ENCODE results near the gene SARS1. TPM values are rescaled to one million over a fixed set of nuclear protein-coding genes. Genes with fewer than 3 reads are reported as not detected.

The SARS1 gene
- total RNA-seq, 1 donor from 2014 or later: 118 TPM

DNA sequence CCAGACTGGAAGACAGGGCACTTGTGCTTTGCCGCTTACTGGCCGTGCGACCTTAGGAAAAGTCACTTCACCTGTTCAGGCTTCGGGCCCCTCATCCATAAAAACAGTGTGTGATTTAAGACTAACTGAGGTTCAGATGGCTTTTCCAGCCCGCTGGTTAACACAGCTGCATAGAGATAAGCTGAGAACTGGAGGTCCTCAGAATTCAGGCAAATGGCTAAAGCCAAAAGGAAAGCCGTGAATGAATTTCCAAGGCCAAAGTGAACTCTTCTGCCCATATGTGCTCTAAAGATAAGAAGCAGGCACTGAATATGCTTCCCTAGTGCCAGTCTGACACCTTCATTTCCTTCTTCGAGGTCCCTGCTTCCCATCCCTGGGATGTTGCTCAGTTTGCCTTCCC is 23.5 kb upstream of the SARS1 start:
- Histone ChIP-seq H3K9me3 (ENCODE audit: low read depth) (no peaks in the 10 kb centered on the region), H4K20me1 (ENCODE audit: low read depth) (no peaks in the 10 kb centered on the region), H3K4me1 (peaks cover 6% of the 10 kb centered on the region), H3K9ac (no peak overlapping the region), H3K27ac (no peak overlapping the region), H3K27me3 (no peaks in the 10 kb centered on the region), H3F3A (ENCODE audit: low read depth) (no peaks in the 10 kb centered on the region), H3K4me3 (no peak overlapping the region), H2AFZ (replicated peaks) (no peak overlapping the region), H3K4me2 (no peak overlapping the region), H3K36me3 (no peaks in the 10 kb centered on the region), H3K79me2 (ENCODE audit: low read depth) (no peaks in the 10 kb centered on the region)
- peaks cover 13% of the 10 kb centered on the region for H3K4me1 Mint-ChIP-seq
- peaks cover 3% of the 10 kb centered on the region for H3K27me3 Mint-ChIP-seq (ENCODE audit: insufficient read depth, low read depth)
- no peaks in the 10 kb centered on the region for H3K36me3 Mint-ChIP-seq
- no peak for DNase-seq (ENCODE audit: low spot score)
- H3K9me3 Mint-ChIP-seq: no peaks in the 10 kb centered on the region
- TF ChIP-seq EZH2phosphoT487 (IDR thresholded peaks at IDR 0.05): no peak
- no peak for TF ChIP-seq EZH2 (IDR thresholded peaks at IDR 0.05)
- TF ChIP-seq, protein P1, sequence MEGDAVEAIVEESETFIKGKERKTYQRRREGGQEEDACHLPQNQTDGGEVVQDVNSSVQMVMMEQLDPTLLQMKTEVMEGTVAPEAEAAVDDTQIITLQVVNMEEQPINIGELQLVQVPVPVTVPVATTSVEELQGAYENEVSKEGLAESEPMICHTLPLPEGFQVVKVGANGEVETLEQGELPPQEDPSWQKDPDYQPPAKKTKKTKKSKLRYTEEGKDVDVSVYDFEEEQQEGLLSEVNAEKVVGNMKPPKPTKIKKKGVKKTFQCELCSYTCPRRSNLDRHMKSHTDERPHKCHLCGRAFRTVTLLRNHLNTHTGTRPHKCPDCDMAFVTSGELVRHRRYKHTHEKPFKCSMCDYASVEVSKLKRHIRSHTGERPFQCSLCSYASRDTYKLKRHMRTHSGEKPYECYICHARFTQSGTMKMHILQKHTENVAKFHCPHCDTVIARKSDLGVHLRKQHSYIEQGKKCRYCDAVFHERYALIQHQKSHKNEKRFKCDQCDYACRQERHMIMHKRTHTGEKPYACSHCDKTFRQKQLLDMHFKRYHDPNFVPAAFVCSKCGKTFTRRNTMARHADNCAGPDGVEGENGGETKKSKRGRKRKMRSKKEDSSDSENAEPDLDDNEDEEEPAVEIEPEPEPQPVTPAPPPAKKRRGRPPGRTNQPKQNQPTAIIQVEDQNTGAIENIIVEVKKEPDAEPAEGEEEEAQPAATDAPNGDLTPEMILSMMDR (IDR thresholded peaks at IDR 0.05): no peak
- no peak overlapping the region for H3K4me3 Mint-ChIP-seq
- no peak overlapping the region for H3K27ac Mint-ChIP-seq

DNA sequence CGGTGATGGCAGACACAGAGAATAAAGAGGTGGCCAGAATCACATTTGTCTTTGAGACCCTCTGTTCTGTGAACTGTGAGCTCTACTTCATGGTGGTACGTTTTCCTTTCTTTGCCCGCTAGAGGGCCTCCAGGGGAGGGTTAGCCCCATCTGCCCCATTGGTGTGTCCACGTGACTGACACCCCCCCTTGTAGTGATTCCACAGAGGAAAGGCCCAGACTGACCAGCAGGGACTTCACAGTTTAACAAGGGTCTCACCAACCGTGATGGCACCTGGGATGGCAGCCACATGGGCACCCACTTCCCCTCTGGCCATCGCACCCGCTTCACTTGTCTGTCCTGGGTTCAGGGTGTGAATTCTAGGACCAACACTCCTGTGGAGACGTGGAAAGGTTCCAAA is 22.3 kb upstream of the SARS1 start:
- Histone ChIP-seq H4K20me1 (ENCODE audit: low read depth) (no peaks in the 10 kb centered on the region), H3K9ac (no peak overlapping the region)
- DNase-seq (ENCODE audit: low spot score): peak; percentile 66

DNA sequence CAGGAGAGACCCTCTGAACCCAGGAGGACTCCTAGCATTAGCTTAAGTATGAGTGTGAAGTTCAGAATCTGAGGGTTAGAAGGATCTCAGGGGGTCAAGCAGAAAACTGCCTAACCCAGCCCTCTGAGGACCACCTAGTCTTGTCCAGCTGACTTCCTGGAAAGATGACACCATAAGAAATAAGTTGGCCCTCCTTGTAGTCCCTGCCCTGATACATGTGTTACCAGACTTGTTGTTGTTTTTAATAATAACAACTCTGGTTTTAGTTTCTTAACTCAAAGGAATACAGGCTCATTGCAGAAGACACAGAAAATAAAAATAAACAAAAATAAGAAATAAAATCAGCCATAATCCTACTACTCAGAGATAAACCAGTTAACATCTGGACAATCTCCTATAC is 21.8 kb upstream of the SARS1 start:
- H3K4me1 Mint-ChIP-seq: peaks cover 2% of the 10 kb centered on the region
- TF ChIP-seq EZH2phosphoT487 (IDR thresholded peaks at IDR 0.05) (no peak), EZH2 (IDR thresholded peaks at IDR 0.05) (no peak)
- TF ChIP-seq, protein P1 (IDR thresholded peaks at IDR 0.05): no peak
- H3K27ac Mint-ChIP-seq: no peak overlapping the region
- no peaks in the 10 kb centered on the region for H3K27me3 Mint-ChIP-seq (ENCODE audit: insufficient read depth, low read depth)
- no peaks in the 10 kb centered on the region for H3K9me3 Mint-ChIP-seq
- no peak overlapping the region for H3K4me3 Mint-ChIP-seq
- Histone ChIP-seq H3K27me3 (no peaks in the 10 kb centered on the region), H3K4me2 (no peak overlapping the region), H3K79me2 (ENCODE audit: low read depth) (no peaks in the 10 kb centered on the region), H3K4me3 (no peak overlapping the region), H2AFZ (replicated peaks) (no peak overlapping the region), H3K27ac (no peak overlapping the region), H3K4me1 (no peaks in the 10 kb centered on the region), H4K20me1 (ENCODE audit: low read depth) (no peaks in the 10 kb centered on the region), H3F3A (ENCODE audit: low read depth) (no peaks in the 10 kb centered on the region), H3K9ac (no peak overlapping the region), H3K9me3 (ENCODE audit: low read depth) (no peaks in the 10 kb centered on the region), H3K36me3 (no peaks in the 10 kb centered on the region)
- DNase-seq (ENCODE audit: low spot score): no peak
- no peaks in the 10 kb centered on the region for H3K36me3 Mint-ChIP-seq

More for the DNA sequence above, 22.3 kb upstream of the SARS1 start:
- no peak overlapping the region for H3K27ac ChIP-seq
- Mint-ChIP-seq H3K36me3 (no peaks in the 10 kb centered on the region), H3K4me3 (no peak overlapping the region), H3K4me1 (peaks cover 6% of the 10 kb centered on the region), H3K27ac (no peak overlapping the region), H3K9me3 (no peaks in the 10 kb centered on the region), H3K27me3 (ENCODE audit: insufficient read depth, low read depth) (no peaks in the 10 kb centered on the region)
- H3K4me3 ChIP-seq: no peak overlapping the region
- H3K79me2 ChIP-seq (ENCODE audit: low read depth): no peaks in the 10 kb centered on the region
- no peak for TF ChIP-seq EZH2phosphoT487 (IDR thresholded peaks at IDR 0.05)
- TF ChIP-seq, protein P1 (IDR thresholded peaks at IDR 0.05): peak; percentile 57
- H3K4me2 ChIP-seq: no peak overlapping the region
- H3K36me3 ChIP-seq: no peaks in the 10 kb centered on the region
- H2AFZ ChIP-seq (replicated peaks): no peak overlapping the region
- H3F3A ChIP-seq (ENCODE audit: low read depth): no peaks in the 10 kb centered on the region
- H3K27me3 ChIP-seq: no peaks in the 10 kb centered on the region
- no peaks in the 10 kb centered on the region for H3K4me1 ChIP-seq
- no peaks in the 10 kb centered on the region for H3K9me3 ChIP-seq (ENCODE audit: low read depth)

Data from neural progenitor cell (in vitro differentiated cells).